Subcutaneous abdominal adipose tissue (tissue), 5 donors: ENCODE results near the gene PEAK1.
"Not testable (repeated sequence)": the region's sequence is repeated elsewhere in the genome, so short reads cannot be mapped to it uniquely, and the experiment has no call there.

Experiments used
- H3K27ac ChIP-seq: one replicate; pipeline ENCODE4 v1.7.0; 2013; ENCODE audit warnings: low read depth, mild to moderate bottlenecking, inconsistent platforms, low read length, moderate library complexity
- H3K27me3 ChIP-seq, 5 donors: one replicate each; pipeline ENCODE4 v1.7.0; 2013; ENCODE audit warnings: low read length in 5 of 5, inconsistent platforms in 1 of 5; ENCODE audit not compliant: control insufficient read depth in 5 of 5, insufficient read depth in 4 of 5
- H3K36me3 ChIP-seq, 5 donors: one replicate each; pipeline ENCODE4 v1.7.0; 2013; ENCODE audit warnings: low read length in 5 of 5; ENCODE audit not compliant: control insufficient read depth in 5 of 5, insufficient read depth in 5 of 5
- H3K4me1 ChIP-seq, 5 donors: one replicate each; pipeline ENCODE4 v1.7.0; 2013; ENCODE audit warnings: low read length in 5 of 5, mild to moderate bottlenecking in 3 of 5, moderate library complexity in 1 of 5; ENCODE audit not compliant: control insufficient read depth in 5 of 5, insufficient read depth in 5 of 5
- H3K4me3 ChIP-seq, 5 donors: one replicate each; pipeline ENCODE4 v1.7.0; 2013; ENCODE audit warnings: low read length in 5 of 5, low read depth in 1 of 5
- H3K9ac ChIP-seq, 5 donors: one replicate each; pipeline ENCODE4 v1.7.0; 2013; ENCODE audit warnings: low read length in 5 of 5, mild to moderate bottlenecking in 4 of 5, moderate library complexity in 3 of 5
- H3K9me3 ChIP-seq, 5 donors: one replicate each; pipeline ENCODE4 v1.7.0; 2013; ENCODE audit warnings: low read length in 5 of 5; ENCODE audit not compliant: control insufficient read depth in 5 of 5
- donor health status: healthy.
- donor health status: healthy.
- donor health status: healthy.
- donor health status: healthy.
- donor health status: healthy.

The PEAK1 gene

DNA sequence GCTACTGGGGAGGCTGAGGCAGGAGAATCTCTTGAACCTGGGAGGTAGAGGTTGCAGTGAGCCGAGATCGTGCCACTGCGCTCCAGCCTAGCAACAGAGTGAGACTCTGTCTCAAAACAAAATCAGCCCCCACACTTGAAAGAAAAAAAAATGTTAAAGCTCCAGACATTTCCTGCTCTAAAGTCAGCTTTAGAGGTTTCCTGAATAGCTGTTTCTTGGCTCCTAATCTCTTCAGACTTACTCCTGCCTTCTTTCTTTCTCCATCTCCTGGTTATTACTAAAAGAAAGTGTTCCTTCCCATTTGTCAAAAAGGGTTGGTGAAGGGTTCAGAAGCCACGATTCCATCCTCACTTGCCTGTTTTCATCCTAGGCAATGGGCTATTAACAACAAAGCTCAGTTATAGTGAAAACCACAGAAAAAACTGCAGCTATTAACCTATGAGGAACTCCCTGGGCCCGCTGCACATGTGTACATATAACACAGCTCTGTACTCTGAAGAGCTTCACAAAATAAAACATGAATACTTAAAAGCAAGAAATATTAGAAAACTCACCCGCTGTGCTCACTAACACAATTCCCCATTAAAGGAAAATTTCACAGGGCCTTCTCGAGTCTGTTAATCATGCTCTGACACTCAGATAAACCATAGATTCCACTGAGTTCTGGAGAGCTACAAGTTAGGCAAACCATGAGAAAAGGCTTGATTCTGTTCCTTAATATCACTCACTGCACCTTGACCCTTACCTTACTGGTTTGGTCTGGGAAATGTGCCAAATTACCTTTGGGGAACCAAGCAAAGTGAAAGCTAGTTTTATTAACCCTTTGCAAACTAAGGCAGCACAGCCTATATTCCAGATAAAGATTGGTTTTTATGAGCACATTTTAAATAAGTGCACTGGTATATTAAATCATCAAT lies 259.1 kb downstream of the PEAK1 start:
- Histone ChIP-seq H3K4me3 (no peak overlapping the region), H3K4me1 (peaks cover 0 to 17% (median 10%) of the 10 kb centered on the region in 5 donors), H3K9me3 (no peaks in the 10 kb centered on the region), H3K27me3 (no peaks in the 10 kb centered on the region), H3K36me3 (peaks cover 16 to 21% (median 20%) of the 10 kb centered on the region in 5 donors), H3K27ac (no peak overlapping the region), H3K9ac (peak overlapping the region in 1 of 5 donors; percentile 2)

DNA sequence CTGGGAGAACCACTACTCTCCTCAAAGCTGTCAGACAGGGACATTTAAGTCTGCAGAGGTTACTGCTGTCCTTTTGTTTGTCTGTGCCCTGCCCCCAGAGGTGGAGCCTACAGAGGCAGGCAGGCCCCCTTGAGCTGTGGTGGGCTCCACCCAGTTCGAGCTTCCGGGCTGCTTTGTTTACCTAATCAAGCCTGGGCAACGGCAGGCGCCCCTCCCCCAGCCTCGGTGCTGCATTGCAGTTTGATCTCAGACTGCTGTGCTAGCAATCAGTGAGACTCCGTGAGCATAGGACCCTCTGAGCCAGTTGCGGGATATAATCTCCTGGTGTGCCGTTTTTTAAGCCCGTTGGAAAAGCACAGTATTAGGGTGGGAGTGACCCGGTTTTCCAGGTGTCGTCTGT lies 263.9 kb downstream of the PEAK1 start:
- peaks cover 16 to 21% (median 20%) of the 10 kb centered on the region in 5 donors for H3K36me3 ChIP-seq
- H3K27ac ChIP-seq, H3K9me3 ChIP-seq, H3K27me3 ChIP-seq, H3K4me3 ChIP-seq, H3K9ac ChIP-seq: not testable (repeated sequence)
- peaks cover 0 to 11% (median 3%) of the 10 kb centered on the region in 5 donors for H3K4me1 ChIP-seq

DNA sequence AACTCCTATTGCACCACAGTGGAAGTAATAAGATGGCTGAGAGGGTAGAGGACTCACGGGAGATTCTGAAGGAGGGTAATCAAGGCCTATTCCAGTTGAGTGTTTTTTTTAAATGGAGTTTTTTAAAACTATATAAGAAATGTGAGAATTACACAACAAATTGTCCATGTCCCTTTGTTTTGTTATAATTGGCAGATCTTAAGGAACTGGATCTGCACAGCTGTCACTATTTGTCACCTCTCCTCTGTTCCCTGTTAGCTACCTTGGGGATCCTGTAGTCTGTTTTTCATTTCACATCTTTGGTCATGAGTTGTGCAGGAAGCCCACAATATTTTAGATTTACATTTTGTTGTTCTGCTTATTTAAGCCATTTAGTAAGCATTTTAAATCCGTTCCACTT lies 271.7 kb downstream of the PEAK1 start:
- Histone ChIP-seq H3K36me3 (peaks cover 0 to 12% (median 2%) of the 10 kb centered on the region in 5 donors), H3K27ac (no peak overlapping the region), H3K27me3 (no peaks in the 10 kb centered on the region), H3K9me3 (no peaks in the 10 kb centered on the region), H3K4me3 (no peak overlapping the region), H3K4me1 (peaks cover 0 to 25% (median 15%) of the 10 kb centered on the region in 5 donors), H3K9ac (no peak overlapping the region)

DNA sequence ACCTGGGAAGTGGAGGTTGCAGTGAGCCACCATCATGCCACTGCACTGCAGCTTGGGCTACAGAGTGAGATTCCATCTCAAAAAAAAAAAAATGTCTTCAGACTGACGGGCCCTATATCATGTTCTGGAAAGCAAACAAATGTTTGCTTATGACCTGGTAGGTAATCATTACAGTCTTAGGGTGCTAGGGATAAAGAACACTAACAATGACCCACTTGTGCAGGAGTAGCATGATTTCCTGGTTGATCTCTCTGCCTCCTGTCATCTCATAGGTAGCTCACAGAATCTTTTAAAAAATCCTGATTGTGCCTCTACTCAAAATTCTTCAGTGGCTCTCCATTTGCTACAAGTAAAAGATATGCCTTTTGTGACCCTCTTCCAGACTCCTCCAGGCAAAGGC lies 274.5 kb downstream of the PEAK1 start:
- Histone ChIP-seq H3K27me3 (no peaks in the 10 kb centered on the region), H3K9ac (no peak overlapping the region), H3K36me3 (peaks cover 0 to 20% (median 2%) of the 10 kb centered on the region in 5 donors), H3K4me3 (no peak overlapping the region), H3K4me1 (peaks cover 0 to 25% (median 15%) of the 10 kb centered on the region in 5 donors), H3K27ac (peak overlapping the region; percentile 61), H3K9me3 (peaks cover 0 to 8% (median 3%) of the 10 kb centered on the region in 5 donors)

DNA sequence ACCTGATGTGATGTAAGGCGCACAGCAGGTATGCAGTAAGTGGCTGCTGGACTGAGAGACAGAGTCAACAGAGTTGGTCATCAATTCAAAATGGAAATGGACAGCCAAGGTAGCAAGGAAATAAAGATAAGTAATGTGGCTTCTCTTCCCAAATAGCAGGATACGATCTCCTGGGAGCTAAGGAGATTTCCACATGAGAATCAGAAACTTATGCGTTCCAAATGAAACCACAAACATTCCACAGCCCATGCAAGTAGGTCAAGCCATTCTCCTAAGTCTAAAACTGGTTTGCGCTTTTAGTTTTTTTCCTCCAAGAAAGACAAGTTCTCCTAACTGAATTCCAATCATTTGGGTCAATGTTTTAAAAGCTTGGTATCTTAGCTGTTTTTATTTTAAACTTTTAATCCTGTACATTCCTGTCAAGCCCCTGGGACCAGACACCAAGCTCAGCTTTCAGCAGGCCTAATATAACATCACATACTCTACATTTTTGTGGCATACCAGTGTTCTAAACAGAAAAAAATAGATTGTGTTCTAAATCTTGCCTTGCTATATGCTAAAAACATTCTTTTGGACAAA lies 275.3 kb downstream of the PEAK1 start:
- Histone ChIP-seq H3K9me3 (peaks cover 0 to 11% (median 6%) of the 10 kb centered on the region in 5 donors), H3K27me3 (no peaks in the 10 kb centered on the region), H3K4me1 (peaks cover 0 to 25% (median 15%) of the 10 kb centered on the region in 5 donors), H3K27ac (peak overlapping the region; percentile 61), H3K4me3 (no peak overlapping the region), H3K9ac (no peak overlapping the region), H3K36me3 (peaks cover 0 to 20% (median 2%) of the 10 kb centered on the region in 5 donors)

DNA sequence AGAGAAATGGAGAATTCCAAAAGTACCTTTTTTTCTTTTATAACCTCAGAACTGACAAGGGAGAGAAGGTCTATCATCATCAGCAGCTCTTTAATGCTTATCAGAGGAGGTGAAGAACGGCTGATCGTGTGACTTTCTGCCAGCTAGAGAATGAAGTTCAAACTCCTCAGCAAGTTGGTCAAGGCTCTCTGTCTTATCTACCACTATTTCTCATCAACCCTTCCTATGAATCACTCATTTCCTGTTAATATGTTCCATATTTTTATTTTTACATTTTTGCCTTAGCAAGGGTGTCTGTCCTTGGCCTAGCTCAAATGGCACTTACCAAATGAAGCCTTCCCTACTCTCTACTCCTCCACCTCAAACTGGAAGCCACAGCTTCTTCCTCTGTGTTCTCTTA lies 275.9 kb downstream of the PEAK1 start:
- Histone ChIP-seq H3K27ac (peak overlapping the region; percentile 61), H3K36me3 (peaks cover 0 to 20% (median 2%) of the 10 kb centered on the region in 5 donors), H3K4me1 (peaks cover 0 to 25% (median 15%) of the 10 kb centered on the region in 5 donors), H3K27me3 (no peaks in the 10 kb centered on the region), H3K9ac (no peak overlapping the region), H3K4me3 (no peak overlapping the region), H3K9me3 (peaks cover 0 to 11% (median 6%) of the 10 kb centered on the region in 5 donors)

DNA sequence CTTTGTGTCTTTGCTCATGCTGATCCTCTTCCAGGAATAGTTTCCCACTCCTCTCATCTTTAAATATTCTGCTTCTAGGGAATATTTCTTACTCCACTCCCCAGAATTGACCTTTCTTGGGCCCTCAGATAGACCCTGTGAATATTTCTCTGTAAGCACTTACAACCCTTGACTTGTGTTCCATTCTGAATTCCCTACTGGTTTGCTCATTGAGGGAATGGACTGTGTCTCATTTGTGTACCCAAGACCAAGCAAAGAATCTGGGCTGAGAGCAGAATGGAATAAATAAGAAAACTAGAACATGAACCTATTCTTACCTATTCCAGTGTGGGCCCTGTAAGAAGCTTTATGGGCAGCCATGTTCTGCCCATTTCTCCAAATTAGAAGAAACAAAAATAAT lies 276.3 kb downstream of the PEAK1 start:
- H3K9me3 ChIP-seq: peaks cover 0 to 11% (median 6%) of the 10 kb centered on the region in 5 donors
- peaks cover 0 to 25% (median 15%) of the 10 kb centered on the region in 5 donors for H3K4me1 ChIP-seq
- H3K27ac ChIP-seq: peak overlapping the region; percentile 61
- no peak overlapping the region for H3K4me3 ChIP-seq
- H3K9ac ChIP-seq: no peak overlapping the region
- H3K27me3 ChIP-seq: no peaks in the 10 kb centered on the region
- H3K36me3 ChIP-seq: peaks cover 0 to 20% (median 2%) of the 10 kb centered on the region in 5 donors

DNA sequence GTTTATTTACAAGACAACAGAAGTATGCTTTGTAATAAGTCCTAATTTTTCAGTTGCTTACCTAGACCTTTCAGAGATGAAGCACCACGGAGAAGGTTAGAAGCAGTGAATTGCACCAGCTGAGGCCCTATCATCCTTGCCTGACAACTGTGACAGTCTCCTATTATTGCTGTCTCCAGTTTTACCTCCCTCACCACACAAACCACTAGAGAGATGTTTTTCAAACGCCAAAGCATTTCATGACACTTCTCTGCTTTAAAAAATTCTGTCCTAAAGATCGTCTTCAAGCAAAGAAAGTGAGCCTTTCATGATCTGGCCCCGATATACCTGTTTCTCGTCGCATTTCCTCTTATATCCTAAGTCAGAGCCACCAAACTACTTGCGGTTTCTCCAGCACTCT lies 276.7 kb downstream of the PEAK1 start:
- Histone ChIP-seq H3K27me3 (no peaks in the 10 kb centered on the region), H3K9ac (no peak overlapping the region), H3K4me1 (peaks cover 0 to 25% (median 15%) of the 10 kb centered on the region in 5 donors), H3K9me3 (peaks cover 0 to 11% (median 6%) of the 10 kb centered on the region in 5 donors), H3K4me3 (no peak overlapping the region), H3K36me3 (peaks cover 0 to 20% (median 2%) of the 10 kb centered on the region in 5 donors), H3K27ac (no peak overlapping the region)

DNA sequence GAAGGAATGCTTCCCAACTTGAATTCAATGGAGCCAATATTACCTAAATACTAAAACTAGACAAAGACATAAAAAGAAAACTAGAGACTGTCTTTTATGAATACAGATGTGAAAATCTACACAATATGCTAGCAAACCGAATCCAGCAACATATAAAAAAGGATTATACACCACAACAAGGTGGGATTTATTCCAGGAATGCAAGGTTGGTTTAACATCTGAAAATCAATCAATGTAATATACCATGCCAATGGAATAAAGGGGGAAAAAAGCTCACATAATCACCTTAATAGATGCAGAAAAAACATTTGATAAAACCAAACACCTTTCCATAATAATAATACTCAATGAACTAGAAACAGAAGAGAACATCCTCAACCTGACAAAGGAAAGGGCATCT lies 279.7 kb downstream of the PEAK1 start:
- Histone ChIP-seq H3K4me3 (no peak overlapping the region), H3K4me1 (peaks cover 0 to 19% (median 13%) of the 10 kb centered on the region in 5 donors), H3K27me3 (no peaks in the 10 kb centered on the region), H3K27ac (no peak overlapping the region), H3K36me3 (peaks cover 0 to 23% (median 4%) of the 10 kb centered on the region in 5 donors), H3K9me3 (peaks cover 0 to 11% (median 6%) of the 10 kb centered on the region in 5 donors), H3K9ac (no peak overlapping the region)

DNA sequence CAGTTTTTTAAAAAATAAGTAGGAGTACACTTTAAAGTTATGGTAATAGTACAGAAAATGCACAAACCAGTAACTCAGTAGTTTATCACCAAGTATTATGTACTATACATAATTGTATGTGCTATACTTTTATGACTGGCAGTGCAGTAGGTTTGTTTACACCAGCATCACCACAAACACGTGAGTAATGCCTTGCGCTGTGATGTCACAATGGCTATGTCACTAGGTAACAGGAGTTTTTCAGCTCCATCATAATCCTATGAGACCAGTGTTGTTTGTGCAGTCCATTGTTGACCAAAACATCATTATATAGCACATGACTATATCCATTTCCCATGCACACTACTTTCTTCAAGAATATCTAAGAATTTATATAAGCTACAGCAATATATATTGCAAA lies 280.6 kb downstream of the PEAK1 start:
- H3K27me3 ChIP-seq: no peaks in the 10 kb centered on the region
- H3K36me3 ChIP-seq: peaks cover 0 to 23% (median 5%) of the 10 kb centered on the region in 5 donors
- peaks cover 0 to 11% (median 6%) of the 10 kb centered on the region in 5 donors for H3K9me3 ChIP-seq
- no peak overlapping the region for H3K27ac ChIP-seq
- no peak overlapping the region for H3K4me3 ChIP-seq
- no peak overlapping the region for H3K9ac ChIP-seq
- H3K4me1 ChIP-seq: peaks cover 0 to 10% (median 5%) of the 10 kb centered on the region in 5 donors
